OCI-LY7 (cell line): ENCODE data around the gene MIX23.
A peak's percentile ranks its signal among the peaks of the same experiment; 100 is the strongest.

Experiments
- EZH2phosphoT487 ChIP-seq: fragments of 200-600 bp; sonication (generic); IDR thresholded peaks from 2 replicates; pipeline ENCODE4 v1.6.1; 2018; ENCODE audit warnings: low read depth, borderline replicate concordance, mild to moderate bottlenecking, mixed run types, antibody characterized with exemption, low read length, moderate library complexity, mixed read lengths
- TF ChIP-seq, protein P1 (sequence below): fragments of 200-600 bp; sonication (generic); conservative IDR thresholded peaks from 2 replicates; pipeline ENCODE4 v1.5.1; 2014; ENCODE audit warnings: mild to moderate bottlenecking, antibody characterized with exemption, low read length, moderate library complexity, mixed read lengths

- TF ChIP-seq, protein P1, sequence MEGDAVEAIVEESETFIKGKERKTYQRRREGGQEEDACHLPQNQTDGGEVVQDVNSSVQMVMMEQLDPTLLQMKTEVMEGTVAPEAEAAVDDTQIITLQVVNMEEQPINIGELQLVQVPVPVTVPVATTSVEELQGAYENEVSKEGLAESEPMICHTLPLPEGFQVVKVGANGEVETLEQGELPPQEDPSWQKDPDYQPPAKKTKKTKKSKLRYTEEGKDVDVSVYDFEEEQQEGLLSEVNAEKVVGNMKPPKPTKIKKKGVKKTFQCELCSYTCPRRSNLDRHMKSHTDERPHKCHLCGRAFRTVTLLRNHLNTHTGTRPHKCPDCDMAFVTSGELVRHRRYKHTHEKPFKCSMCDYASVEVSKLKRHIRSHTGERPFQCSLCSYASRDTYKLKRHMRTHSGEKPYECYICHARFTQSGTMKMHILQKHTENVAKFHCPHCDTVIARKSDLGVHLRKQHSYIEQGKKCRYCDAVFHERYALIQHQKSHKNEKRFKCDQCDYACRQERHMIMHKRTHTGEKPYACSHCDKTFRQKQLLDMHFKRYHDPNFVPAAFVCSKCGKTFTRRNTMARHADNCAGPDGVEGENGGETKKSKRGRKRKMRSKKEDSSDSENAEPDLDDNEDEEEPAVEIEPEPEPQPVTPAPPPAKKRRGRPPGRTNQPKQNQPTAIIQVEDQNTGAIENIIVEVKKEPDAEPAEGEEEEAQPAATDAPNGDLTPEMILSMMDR, result peak; percentile 48; the same call in 1 of the 2 replicates
- no peak for TF ChIP-seq EZH2phosphoT487
Measured at GRCh38 chr3:122387709-122388108, 4.7 kb upstream of the MIX23 start.
